RWPE1 (cell line): ENCODE measurements around the gene MZT1.
A peak's percentile ranks its signal among the peaks of the same experiment; 100 is the strongest.
"Not testable (repeated sequence)": the region's sequence is repeated elsewhere in the genome, so short reads cannot be mapped to it uniquely, and the experiment has no call there.

ENCODE experiments used
- CTCF ChIA-PET: fragments of 350-600 bp; sonication (Branson Sonifier 250); formaldehyde crosslinking; extraction: SDS; loops from one replicate; lab custom pipeline; 2021; lab: Yijun Ruan, JAX
- POLR2A ChIA-PET: fragments of 400-600 bp; formaldehyde crosslinking; extraction: SDS; loops from one replicate; lab custom pipeline; 2020; ENCODE audit warnings: antibody characterized with exemption; ENCODE audit not compliant: low non-redundant PET; lab: Yijun Ruan, JAX
- DNase-seq: peaks from one replicate; pipeline ENCODE4 v3.0.0; 2012; ENCODE audit warnings: low spot score
- H3K27ac ChIP-seq: fragments of 450-650 bp; 2 replicates; pipeline ENCODE4 v1.5.1; 2017
- TF ChIP-seq, protein P1 (sequence below): fragments of 450-650 bp; conservative IDR thresholded peaks from 2 replicates; pipeline ENCODE4 v1.5.1; 2017; ENCODE audit warnings: low read depth, mild to moderate bottlenecking

Gene MZT1

DNA sequence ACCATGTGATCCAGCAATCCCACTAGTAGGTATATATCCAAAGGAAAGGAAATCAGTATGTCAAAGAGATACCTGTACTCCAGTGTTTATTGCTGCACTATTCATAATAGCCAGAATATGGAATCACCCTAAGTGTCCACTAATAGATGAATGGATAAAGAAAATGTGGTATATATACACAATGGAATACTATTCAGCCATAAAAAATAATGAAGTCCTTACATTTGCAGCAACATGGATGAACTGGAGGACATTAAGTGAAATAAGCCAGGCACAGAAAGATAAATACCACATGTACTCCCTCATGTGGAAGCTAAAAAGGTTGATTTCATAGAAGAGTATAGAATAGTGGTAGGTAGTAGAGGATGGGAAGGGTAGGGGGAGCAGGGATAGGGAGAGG is 23.8 kb upstream of the MZT1 start:
- DNase-seq, result no peak
- ChIA-PET CTCF (no interaction called here), POLR2A (no interaction called here)
- TF ChIP-seq, protein P1, sequence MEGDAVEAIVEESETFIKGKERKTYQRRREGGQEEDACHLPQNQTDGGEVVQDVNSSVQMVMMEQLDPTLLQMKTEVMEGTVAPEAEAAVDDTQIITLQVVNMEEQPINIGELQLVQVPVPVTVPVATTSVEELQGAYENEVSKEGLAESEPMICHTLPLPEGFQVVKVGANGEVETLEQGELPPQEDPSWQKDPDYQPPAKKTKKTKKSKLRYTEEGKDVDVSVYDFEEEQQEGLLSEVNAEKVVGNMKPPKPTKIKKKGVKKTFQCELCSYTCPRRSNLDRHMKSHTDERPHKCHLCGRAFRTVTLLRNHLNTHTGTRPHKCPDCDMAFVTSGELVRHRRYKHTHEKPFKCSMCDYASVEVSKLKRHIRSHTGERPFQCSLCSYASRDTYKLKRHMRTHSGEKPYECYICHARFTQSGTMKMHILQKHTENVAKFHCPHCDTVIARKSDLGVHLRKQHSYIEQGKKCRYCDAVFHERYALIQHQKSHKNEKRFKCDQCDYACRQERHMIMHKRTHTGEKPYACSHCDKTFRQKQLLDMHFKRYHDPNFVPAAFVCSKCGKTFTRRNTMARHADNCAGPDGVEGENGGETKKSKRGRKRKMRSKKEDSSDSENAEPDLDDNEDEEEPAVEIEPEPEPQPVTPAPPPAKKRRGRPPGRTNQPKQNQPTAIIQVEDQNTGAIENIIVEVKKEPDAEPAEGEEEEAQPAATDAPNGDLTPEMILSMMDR, result no peak
- no peak overlapping the region for H3K27ac ChIP-seq

DNA sequence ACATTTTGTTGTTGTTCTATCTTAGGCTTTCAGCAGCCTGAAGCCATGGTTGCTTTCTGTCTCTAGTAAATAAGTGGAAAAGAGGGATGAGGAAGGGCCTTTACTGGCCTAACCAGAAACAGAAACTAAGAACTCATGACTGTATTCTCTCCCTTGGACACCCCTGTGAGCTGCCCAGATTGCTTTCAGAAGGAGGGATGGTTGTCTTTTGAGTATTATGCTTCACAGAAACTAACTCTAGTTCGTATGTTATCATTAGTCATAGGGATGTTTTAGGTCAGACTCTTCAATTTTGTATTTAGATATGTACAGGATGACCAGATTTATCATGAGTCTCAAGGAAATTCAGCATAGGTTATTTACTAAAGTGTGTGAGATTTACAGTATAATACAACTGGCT is 17.8 kb upstream of the MZT1 start:
- POLR2A ChIA-PET, result no interaction called here
- CTCF ChIA-PET, result interaction anchor here (0.6 kb wide), 1 partner anchor 16 kb away, joined by 3 read pairs; no protein-coding TSS in a partner anchor
- no peak for DNase-seq
- no peak overlapping the region for H3K27ac ChIP-seq
- TF ChIP-seq, protein P1, result no peak

DNA sequence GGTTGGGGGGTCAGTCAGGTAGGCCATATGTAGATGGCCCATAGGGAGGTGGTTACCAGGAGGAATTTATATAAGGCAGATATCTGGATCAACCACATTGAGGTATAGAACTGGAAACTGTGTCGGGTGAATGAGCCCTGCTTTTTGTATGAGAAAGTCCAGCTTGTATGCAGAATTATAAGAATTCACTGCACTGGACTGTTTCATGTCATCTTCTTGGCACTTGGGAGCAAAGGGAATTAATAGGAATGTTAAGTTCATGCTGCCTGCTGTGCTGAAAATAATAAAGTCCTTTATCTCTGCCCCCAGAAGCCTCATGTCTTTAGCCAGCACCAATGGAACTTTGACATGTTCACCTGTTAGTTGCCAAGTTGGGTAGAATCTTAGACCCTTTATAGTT is 12.6 kb upstream of the MZT1 start:
- ChIA-PET CTCF (no interaction called here), POLR2A (no interaction called here)
- TF ChIP-seq, protein P1, result no peak
- no peak for DNase-seq
- H3K27ac ChIP-seq, result no peak overlapping the region

DNA sequence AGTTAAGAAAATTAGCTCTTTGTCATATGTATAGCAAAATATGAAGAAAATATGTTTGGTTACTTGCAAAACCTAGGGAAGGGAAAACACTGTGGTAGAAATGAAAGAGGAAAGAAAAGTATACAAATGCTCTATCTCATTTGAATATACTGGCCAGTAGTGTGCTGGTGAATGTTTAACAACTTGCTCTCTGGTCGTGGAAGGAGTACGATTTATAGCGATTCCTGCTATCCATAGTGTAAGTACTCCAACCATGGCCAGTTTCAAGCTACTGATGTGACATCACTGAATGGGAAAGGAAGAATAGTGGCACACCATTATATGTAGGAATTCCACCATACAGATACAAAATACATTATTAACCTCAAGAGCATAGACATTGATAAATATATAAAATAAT is 9.6 kb upstream of the MZT1 start:
- ChIA-PET POLR2A (no interaction called here), CTCF (no interaction called here)

DNA sequence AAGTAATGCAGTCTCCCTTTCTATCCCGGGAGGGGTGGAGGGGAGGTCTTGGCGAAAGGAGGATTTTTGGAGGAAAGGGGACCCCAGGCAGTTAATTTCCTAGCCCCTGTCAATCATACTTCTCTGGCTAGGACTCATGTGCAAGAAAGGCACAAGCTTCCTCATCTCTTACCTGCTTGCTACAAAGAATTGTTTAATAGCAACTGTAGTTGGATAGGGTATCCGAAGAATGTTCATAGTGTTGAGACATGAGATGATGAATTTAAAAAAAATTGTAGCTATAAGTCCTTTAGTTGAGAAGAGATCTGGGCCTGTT is 819 bp upstream of the MZT1 start:
- DNase-seq, result no peak
- ChIA-PET POLR2A (interaction anchor here (0.6 kb wide), 1 partner anchor 331 kb away, joined by 3 read pairs; the partner anchor contains the start of gene KLF5), CTCF (no interaction called here)
- peak overlapping the region; percentile 81 for H3K27ac ChIP-seq
- TF ChIP-seq, protein P1, result no peak

More for the DNA sequence above, 9.6 kb upstream of the MZT1 start:
- no peak overlapping the region for H3K27ac ChIP-seq
- DNase-seq, result no peak
- TF ChIP-seq, protein P1, result no peak

DNA sequence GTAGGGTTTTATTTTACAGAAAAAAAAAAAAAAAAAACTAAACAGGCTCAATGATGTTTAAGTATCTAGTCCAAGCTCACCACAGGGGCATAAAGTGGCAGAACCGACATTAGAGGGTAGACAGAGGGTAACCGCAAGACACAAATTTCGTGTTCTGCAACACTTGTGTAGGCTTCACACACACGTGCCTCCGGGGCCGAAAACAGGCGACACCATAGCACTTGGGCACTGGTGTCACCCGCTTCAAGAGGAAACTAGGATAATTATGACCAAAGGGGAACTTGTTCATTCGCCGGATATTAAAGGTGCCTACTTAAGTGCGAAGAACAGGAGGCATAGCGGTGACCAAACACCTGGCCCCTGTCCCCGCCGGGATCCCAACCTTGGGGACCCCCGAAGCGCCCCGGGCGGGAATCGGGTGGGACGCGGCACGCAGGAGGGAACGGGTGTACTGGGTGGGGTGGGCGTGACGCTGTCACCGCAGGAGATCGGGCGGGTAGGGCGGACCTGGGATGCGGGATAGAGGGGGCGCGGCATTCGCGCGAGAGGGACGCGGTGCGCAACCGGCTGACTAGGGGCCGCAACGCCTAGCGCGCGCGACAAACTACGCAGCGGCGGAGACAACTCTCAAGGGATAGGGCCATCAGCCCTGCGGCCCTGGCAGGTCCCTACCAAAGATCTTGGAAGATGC is 558 bp downstream of the MZT1 start:
- TF ChIP-seq, protein P1, result no peak
- peak overlapping the region; percentile 81 for H3K27ac ChIP-seq
- ChIA-PET POLR2A (no interaction called here), CTCF (interaction anchor here (0.5 kb wide), 1 partner anchor 9 kb away, joined by 3 read pairs; no protein-coding TSS in a partner anchor)
- peak; percentile 39 for DNase-seq

DNA sequence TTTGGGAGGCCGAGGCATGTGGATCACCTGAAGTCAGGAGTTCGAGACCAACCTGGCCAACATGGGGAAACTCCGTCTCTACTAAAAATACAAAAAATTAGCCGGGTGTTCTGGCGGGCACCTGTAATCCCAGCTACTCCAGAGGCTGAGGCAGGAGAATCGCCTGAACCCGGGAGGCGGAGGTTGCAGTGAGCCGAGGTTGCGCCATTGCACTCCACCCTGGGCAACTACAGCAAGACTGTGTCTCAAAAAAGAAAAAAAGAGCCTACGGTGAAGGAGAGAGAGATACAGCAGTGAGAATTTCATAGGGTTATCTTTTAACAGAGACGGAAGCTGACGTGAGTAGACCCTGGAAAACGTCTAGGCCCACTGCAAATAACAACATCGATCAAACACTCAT is 1.2 kb downstream of the MZT1 start:
- CTCF ChIA-PET, result interaction anchor here (0.5 kb wide), 1 partner anchor 10 kb away, joined by 3 read pairs; no protein-coding TSS in a partner anchor
- POLR2A ChIA-PET, H3K27ac ChIP-seq, DNase-seq: not testable (repeated sequence)
